HG02798 (cell line): ENCODE data around the gene KAZN.

Source experiments
- ATAC-seq: cut with Tn5 transposase; IDR thresholded peaks from one replicate; pipeline ENCODE4 v1.9.1; 2021; ENCODE audit warnings: mild to moderate bottlenecking; ENCODE audit not compliant: unreplicated experiment, poor library complexity

The KAZN gene

DNA sequence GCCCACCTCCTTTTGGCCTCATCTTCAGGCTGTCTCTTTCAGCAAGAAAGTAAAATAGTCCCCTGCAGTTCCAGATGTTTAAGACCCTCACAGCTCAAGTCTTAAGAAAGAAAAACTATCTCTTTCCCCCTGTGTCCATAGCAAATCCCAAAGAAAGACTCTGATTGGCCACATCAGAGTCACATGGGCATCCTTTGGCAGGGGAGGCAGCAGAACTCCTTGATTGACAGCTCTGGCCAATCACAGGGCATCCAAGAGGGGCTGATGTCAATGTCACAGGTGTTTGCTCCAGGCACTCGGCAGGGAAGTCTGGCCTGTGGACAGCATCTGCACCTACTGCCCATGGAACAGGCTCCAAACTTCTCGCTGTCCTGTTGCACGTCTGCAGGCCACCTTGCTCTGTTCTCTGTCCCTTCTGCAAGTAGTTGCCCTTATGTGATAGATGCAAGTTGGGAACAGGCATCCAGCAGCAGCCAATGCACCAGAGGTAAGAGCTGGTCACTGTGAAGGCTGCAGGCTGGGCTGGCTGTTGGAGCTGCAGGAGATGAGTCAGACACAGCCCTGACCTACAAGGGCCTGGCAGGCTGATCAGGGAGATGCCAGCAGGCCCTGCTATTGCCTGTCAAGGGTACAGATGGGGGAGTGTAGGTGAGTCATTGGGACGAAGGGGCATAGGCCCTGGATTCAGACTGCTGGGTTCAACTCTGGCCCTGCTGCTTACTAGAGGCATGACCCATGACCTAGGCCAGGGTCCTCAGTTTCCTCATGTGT is 458.2 kb downstream of the KAZN start:
- no peak for ATAC-seq

DNA sequence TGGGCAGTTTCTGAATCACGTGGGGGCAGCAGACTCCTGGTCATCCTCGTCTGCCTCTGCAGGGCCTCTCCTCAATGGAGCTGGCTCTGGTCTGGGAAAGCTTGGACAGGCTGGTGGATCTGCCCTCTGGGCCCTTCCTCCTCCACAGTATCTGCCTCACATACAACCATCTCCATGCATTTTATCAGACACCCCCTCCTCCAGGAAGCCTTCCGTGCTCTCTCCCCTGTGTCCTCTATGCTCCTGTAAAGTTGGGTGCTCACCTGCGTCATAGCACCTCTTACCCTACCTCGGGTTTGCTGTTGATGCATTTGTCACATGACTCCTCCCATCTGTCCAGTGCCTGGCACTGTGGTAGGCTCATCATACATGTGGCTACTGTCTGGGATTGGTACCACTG is 459.3 kb downstream of the KAZN start:
- ATAC-seq = no peak

DNA sequence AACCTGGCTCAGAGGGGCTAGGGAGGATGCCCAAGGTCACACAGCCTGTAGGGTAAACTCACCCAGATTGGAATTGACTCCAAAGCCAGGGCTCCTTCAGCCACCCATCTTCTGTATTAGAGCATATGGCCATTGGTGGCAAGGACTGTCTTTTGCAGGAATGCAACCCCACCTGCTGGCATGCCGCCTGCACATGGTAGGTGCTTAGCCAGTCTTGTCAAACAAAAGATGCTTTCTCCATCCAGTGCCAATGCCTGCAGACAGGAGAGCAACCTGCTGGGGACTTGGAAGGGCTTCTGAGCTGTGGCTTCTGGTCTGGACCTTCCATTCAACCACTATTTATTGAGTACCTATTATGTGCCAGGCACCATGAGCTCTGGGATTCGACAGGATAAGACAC is 459.8 kb downstream of the KAZN start:
- ATAC-seq = no peak

DNA sequence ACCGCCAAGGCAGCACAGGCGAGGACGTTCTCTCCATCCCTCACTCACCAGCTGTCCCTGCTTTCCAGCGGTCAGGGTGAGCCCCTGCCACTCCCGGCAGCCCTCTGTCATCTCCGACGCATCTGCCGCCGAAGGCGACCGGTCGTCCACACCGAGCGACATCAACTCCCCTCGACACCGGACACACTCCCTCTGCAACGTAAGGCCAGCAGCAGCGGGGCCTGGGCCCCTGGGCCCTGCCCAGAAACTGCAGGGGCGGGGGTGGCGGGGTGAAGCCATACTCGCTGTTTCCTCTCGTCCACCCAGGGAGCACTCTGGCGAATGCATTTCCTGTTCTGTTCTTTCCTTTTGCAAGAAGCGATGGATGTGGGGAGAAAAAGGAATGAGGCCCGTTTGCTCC is 461.6 kb downstream of the KAZN start:
- ATAC-seq = no peak

DNA sequence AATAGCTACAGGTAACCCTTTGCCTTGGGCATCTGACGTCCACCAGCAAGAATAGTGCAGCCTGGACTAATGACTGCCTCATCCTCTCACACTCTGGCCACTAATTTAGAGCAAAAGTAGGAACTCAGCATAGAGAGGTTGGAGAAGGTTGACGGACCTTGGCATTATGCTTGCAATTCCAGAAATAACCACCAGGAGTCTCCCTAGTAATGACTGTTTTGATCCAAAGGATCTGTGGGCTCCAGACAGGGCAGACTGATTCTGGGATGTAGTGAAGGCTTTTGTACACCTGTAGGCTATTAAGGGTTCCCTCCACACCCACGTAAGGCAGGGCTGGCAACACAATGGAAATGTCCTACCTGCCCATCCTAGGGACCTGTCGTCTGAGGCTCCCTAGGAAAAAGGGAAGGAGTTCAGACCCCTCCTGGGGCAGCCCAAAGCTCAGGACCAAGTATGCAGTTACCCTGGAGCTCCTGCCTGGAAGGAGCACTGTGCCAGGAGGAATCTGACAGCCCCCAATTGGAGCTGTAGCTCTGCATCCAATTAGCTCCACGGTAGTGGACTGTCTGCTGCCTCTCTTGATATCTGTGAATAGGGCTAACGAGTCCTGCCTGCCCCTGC is 464.1 kb downstream of the KAZN start:
- ATAC-seq = no peak

DNA sequence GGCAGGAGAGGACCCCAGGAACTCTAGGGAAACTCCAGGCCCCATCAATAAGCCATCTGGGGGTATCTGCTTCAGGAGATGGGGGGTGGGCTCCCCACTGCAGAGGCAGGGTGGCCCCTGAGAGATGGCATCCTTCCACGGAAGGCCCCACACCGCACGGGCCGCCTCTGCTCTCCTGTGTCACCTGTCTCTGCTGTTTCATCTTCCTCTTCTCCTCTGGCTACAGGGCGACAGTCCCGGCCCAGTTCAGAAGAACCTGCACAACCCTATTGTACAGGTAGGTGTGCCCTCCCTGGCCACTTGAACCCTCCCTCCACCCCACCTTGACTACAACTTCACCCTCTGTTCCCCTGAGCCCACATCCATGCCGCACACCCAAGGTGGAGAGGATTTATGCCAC is 464.9 kb downstream of the KAZN start:
- no peak for ATAC-seq

DNA sequence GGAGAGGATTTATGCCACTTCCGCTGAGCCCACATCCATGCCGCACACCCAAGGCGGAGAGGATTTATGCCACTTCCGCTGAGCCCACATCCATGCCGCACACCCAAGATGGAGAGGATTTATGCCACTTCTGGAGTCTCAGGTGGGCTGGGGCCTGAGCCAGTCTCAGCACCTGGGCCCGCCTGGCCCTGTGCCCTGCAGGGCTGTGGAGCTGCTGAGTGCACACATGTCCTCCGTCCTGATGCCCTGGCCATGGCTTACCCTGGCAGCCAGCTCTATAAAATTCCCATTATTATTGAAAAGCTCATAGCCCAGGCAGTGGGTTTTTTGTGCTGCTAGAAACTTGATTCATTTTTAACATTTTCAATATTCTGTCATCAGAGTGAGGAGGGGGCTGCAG is 465.3 kb downstream of the KAZN start:
- no peak for ATAC-seq

DNA sequence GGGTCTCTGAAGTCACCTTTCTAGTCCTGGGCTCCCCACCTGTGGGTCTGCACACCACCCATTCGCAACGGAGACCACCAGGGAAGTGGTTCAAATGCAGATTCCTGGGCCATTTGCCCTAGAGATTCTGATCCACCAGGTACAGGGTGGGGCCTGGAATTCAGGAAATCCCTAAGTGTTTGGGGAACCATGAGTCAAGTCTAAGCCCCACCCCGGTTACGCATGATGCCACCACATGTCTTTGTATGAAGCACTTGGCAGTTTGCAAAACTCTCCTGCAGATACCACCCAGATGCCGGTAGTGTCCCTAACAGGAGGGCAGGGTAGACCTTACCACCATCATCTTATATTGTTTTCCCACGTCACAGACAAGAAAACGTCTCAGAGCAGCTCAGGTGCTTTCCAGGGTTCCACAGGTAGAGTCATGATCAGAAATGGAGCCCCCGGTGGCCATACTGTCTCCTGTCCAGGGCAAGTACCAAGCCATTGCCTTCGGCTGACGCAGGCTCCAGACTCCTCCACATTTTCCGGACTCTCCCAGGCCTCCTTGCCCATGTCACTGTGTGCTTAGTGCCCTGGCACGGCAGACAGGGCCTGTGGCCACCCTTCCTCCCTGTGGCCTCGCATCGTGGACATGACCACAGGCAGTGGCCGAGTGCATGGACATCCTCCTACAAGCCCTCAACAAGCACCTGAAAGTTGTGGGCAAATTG is 465.9 kb downstream of the KAZN start:
- ATAC-seq = no peak

DNA sequence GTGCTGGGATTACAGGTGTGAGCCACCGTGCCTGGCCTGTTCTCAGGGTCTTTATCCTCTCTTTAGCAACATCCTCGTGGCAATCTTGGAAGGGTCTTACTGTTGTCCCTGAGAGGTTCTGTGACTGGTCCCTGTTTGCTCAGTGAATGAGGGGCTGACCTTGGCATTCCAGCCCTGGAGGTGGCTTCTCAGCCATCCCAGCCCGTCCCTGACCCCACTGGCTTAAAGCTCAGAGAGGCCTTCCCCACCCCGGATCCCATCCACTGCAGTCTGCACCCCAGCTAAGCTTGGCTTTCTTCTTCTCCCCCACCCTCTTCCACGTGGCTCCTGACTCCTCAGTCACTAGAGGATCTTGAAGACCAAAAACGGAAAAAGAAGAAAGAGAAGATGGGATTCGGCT is 466.8 kb downstream of the KAZN start:
- no peak for ATAC-seq

DNA sequence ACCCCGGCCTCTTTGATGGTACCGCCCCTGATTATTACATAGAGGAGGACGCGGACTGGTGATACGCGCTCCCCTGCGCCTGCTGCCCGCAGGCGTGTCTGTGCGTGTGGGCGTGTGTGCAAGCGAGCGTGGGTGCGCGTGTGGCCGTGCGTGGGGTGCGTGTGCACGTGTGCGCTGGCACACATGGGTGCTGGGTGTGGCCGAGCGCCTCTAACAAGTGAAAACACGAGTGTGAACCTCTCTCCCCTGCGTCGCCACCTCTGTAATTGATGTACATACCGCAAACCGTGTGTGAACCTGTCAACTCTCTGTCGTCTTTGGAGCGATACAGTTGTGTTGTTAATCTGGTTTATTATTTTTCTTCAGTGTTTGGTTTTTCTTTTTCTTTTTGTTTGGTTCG is 467.3 kb downstream of the KAZN start:
- no peak for ATAC-seq

DNA sequence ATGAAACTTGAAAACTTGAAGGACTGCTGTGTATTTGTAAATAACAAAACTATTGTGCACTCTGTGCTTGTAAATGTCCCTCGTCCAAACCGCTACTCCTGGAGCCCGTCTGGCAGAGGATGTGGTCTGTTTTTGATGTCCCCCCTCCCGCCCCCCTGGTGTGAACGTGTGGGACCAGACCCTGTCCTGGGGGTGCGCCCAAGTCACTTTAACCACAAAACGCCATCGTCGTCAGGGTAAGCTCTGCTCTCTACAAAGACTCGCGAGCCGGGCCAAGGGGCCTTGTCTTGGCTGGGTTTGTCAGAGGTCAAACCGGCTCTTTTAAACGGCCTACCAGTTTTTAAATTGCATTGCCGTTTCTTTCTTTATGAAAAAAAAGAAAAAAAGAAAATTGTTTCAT is 467.7 kb downstream of the KAZN start:
- ATAC-seq = no peak

DNA sequence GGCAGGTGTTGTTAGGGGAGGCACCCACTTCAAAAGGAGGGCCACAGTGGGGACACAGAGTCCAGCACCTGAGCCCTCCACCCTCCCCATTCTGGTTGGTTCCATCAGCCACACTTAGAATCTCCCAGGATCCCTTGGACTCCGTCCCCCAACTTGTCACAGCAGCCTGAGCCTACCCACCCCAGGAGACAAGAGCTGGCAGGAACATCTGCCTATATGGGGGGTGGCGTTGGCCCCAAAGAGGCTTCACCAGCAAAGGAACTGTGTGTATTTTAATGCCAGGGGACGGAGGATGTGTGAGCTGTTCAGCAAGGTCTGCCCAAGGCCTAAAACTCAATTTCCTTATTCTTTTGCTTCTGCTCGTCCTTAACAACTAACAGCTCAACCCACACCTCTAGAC is 468.7 kb downstream of the KAZN start:
- no peak for ATAC-seq

DNA sequence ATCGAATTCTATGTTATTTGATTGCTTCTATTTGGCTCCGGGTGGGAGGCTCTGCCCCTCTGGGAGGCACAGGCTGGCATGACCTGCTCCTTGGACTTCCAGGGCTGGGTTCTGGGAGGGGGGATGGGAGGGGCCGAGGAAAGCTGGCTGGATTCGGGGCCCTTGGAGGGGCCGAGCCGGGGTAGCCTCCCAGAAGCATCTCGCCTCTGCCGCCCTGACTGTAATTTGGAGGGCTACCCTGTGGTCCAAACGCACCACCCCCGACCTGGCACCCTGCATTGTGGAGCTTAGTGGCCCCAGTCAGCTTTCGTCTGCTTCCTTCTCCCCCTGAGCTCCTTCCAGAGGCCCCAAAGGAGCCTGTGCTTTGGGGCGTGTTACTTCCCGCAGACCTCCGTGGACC is 469.7 kb downstream of the KAZN start:
- ATAC-seq = no peak

DNA sequence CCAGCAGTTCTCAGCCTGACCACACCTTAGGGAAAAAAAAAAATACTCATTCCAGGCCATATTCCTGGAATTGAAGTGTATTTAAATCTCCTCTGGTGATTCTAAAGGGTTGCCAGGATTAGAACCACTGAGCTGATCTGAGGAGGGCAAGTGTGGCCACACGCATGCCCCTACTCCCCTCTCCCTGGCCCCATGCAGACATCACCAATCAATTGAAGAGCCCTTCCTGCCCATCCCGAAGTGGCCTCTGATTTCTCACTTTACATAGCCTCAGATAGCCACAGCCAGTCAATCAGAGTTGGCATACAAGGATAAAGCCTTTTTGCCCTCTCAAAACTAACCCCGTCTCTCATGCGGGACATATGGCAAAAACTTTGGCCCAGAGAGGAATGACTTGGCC is 470.5 kb downstream of the KAZN start:
- ATAC-seq = no peak

DNA sequence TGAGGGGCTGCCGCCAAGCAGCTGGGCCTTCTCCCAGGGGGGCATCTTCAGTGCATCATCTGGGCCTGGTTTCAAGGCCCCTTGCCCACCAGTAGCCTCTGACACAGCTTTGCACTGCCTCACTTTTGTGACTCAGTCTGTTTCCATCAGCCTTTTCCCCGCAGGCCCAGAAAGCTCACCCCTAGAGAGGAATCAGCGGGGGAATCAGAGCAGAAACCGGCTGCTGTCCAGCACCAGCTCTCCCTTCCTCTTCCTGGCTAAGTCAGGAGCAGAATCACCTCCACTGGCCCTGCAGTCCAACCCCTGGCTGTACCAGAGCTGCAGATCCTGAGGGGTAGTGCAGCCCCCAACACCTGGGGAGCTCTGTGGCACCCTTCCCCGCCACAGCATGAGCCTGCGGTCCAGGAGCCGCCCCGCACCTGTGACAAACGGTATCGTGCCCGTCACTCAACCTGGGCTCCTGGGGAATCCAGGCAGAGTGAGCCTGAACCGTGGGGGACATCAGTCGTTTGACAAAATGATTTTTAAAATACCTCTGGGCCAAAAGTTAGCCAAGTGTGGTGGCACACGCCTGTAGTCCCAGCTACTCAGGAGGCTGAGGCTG is 471.8 kb downstream of the KAZN start:
- no peak for ATAC-seq

DNA sequence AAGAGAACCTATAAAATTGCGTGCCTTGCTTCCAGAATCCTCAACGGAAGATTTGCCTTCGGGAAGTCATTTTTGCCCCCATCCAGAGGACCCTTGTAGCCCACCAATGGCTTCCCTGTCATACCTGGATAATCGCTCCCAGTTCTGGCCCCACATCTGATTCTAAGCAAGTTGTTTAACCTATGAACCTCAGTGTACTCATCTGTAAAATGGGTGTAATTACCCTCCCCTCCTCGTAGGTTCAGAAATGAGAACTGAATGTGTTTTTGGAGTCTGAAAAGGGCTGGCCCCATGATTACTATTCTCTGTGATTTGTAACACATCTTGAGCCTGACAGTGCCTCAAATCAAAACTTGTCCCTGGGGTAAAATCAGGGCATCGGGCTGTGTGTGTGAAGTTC is 473.5 kb downstream of the KAZN start:
- no peak for ATAC-seq

DNA sequence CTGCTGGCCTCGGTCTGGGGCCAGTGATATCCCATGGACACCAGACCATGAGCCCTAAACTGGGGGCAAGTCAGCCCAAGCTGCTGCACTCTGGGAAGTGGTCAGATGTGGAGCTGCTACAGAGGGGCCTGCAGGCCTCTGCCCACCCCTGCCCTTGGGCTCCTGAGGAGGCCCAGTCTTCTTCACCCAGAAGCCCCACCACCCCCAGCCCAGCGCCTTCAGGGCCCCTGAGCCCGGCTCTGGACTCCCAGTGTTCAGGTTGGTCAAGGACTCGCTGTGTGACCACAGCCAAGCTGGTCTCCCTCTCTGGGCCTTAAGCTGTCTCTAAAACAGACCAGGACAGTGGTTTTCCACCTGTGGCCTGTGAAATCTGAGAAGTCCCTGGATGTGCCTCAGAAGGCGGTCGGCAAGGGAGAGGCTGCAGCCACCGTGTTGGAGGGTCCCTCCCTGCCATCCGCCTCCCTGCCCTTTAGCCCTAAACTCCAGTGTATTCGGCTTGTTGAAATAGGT is 475.4 kb downstream of the KAZN start:
- no peak for ATAC-seq

DNA sequence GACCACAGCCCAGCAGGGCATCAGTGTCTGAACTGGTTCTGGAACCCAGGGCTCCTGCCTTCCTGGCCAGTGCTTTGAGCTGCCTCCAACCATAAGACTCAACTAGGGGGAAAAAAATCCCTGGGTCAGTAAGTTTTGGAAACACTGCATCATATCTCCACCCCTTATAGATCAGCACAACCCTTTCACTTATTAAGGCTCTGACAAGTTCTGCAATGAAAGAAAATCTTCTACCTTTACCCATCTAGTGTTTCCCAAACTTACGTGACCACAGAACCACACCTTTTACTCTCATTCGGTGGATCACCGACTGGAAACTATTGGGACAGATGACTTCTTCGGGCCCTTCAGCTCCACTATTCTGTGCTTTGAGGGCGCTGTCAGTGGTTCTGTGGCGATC is 476.7 kb downstream of the KAZN start:
- ATAC-seq = no peak

DNA sequence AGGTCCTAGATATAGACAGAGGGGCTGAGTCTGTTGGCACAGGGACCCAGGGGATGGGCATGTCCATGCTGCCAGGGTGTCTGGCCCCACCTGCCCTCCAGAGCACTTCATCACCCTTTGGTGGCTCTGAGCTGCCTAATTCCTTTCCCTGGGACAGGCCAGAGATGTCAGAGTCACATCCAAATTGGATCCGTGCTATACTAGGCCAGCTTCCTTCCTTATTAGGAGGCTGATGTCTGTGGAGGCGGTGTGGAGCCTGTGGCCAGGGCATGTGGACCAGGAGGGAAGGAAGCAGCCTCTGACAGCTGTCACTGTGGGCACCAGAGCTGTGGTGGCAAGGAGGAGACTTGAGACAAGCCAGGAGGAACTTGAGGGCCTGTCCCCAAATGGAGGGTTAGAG is 477.3 kb downstream of the KAZN start:
- no peak for ATAC-seq

DNA sequence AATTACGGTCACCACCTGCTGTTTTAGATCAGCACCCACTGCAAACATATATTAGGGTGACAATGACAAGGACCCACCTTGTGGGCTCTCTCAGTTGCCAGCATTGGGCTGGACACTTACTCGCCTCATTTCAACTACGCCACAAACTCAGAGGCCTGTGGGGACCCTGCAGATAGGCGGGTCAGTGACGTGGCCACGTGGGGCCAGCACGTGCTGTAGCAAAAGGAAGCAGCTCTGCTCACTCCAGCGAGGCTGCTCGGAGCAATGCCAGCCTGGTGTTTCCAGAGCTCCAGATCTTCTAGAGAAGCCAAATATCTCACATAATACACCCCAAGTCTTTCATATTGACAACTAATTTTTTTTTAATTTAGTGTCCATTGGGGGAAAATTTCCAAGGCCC is 478.3 kb downstream of the KAZN start:
- no peak for ATAC-seq

DNA sequence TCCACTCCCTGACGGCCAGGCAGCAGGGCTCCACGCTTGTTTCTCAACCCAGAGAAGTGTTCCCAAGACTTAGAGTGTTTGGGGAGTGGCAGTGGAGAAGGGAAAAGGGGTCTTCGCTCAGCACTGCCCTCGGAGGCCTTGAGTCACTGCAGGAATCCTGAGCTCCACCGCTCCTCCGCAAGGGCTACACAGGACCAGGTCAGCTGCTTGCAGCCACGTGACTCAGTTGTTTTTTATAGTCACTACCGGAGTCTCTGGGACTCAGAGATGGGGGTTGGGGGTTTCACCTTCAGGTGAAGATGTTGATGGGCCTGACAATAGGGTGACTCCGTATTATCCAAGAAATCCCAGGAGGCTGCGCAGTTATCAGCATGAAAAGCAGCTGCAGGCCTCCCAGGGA is 478.9 kb downstream of the KAZN start:
- ATAC-seq = no peak
